Sigmoid colon (tissue), 4 donors: ENCODE data around the gene CREB3.

Experiments used
- CTCF ChIP-seq, 4 experiments: fragments of 450-650 bp in 3 of 4; fragments of 200-600 bp in 1 of 4; IDR thresholded peaks; one replicate each; pipeline ENCODE4 v1.5.1; 2016 to 2019; ENCODE audit warnings: antibody characterized with exemption in 4 of 4, mild to moderate bottlenecking in 3 of 4, moderate library complexity in 2 of 4
- POLR2AphosphoS5 ChIP-seq, 4 donors: sonication (generic); formaldehyde crosslinking; IDR thresholded peaks; one replicate each; pipeline ENCODE4 v1.6.1; 2017; ENCODE audit warnings: antibody characterized with exemption in 4 of 4

- TF ChIP-seq CTCF (IDR thresholded peaks at IDR 0.05) = no peak
- TF ChIP-seq POLR2AphosphoS5 (IDR thresholded peaks at IDR 0.05) = no peak
These were observed 35.0 kb downstream of the CREB3 start for GRCh38 chr9:35767458-35767857.
